Stomach (tissue), 4 donors: ENCODE data around the gene ATP13A1.
A peak's percentile ranks its signal among the peaks of the same experiment; 100 is the strongest.

Experiments used
- EP300 ChIP-seq: sonication (generic); formaldehyde crosslinking; IDR thresholded peaks from one replicate; pipeline ENCODE4 v1.6.1; 2017; ENCODE audit warnings: antibody characterized with exemption
- POLR2AphosphoS5 ChIP-seq, 3 donors: sonication (generic); formaldehyde crosslinking; IDR thresholded peaks; one replicate each; pipeline ENCODE4 v1.6.1; 2016; ENCODE audit warnings: antibody characterized with exemption in 3 of 3
- TF ChIP-seq, protein P1 (sequence below), 7 experiments: fragments of 450-650 bp in 4 of 7; fragments of 200-600 bp in 3 of 7; sonication (generic) in 3 of 7; IDR thresholded peaks; one replicate each; pipeline ENCODE4 v1.5.1; 2016 to 2019; ENCODE audit warnings: antibody characterized with exemption in 7 of 7, control low read depth in 2 of 7, mild to moderate bottlenecking in 1 of 7

DNA sequence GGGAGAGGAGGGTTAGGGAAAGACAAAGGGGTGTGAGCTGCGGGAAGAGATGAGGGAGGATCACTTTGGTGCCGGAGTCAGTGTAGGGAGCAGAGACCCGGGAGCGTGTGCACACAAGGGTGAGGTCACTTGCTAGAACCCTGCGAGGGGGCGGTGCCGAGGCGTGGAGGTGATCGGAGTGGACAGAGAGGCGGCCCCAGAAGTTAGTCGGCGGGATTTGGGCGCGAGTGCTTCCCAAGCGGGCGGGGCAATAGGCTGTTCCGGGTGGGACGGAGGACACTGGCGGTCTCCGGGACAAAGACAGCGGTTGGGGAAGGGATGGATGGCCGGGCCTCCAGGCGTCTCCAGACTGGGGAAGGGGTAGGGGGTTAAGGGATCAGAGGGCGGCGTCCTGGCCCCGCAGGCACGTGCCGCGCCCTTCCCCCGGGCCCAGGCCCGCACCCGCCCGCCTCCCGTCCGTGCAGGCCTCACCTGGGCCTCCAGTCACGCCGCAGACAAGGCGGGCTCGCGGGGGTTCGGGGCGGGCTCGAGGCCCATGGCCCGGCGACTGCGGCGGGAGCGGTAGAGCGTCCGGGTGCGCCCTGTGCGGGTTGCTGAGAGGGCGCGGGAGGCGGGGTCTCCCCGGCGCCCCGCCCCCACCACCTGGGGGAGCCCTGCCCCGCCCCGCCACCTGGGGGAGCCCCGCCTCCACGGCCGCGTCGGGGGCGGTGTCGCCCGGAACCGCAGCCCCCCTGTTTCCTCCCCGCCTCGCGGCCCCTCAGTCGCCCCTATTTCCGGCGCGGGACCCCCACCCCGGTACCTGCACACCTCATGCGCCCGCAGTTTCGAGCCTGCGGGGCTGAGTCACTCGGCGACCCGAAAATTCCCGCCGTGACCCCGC, 35.6 kb downstream of the ATP13A1 start, which contains the start of gene LPAR2:
- TF ChIP-seq POLR2AphosphoS5 (IDR thresholded peaks at IDR 0.05): peak in 2 of 3 donors; percentile 43 to 49
- TF ChIP-seq, protein P1, sequence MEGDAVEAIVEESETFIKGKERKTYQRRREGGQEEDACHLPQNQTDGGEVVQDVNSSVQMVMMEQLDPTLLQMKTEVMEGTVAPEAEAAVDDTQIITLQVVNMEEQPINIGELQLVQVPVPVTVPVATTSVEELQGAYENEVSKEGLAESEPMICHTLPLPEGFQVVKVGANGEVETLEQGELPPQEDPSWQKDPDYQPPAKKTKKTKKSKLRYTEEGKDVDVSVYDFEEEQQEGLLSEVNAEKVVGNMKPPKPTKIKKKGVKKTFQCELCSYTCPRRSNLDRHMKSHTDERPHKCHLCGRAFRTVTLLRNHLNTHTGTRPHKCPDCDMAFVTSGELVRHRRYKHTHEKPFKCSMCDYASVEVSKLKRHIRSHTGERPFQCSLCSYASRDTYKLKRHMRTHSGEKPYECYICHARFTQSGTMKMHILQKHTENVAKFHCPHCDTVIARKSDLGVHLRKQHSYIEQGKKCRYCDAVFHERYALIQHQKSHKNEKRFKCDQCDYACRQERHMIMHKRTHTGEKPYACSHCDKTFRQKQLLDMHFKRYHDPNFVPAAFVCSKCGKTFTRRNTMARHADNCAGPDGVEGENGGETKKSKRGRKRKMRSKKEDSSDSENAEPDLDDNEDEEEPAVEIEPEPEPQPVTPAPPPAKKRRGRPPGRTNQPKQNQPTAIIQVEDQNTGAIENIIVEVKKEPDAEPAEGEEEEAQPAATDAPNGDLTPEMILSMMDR (IDR thresholded peaks at IDR 0.05): no peak
- TF ChIP-seq EP300: no peak
